HG02885 (cell line): Measurements from ENCODE around the gene COX8C.
A peak's percentile ranks its signal among the peaks of the same experiment; 100 is the strongest.

ENCODE experiments used
- ATAC-seq: cut with Tn5 transposase; IDR thresholded peaks from one replicate; pipeline ENCODE4 v1.9.1; 2021; ENCODE audit warnings: mild to moderate bottlenecking; ENCODE audit not compliant: unreplicated experiment, poor library complexity

Gene COX8C

GRCh38 chr14:93319958-93320357 is 27.0 kb upstream of the COX8C start:
- no peak for ATAC-seq

GRCh38 chr14:93320489-93320888 is 26.5 kb upstream of the COX8C start:
- no peak for ATAC-seq

- ATAC-seq: no peak
Observed at GRCh38 chr14:93322929-93323599, 23.9 kb upstream of the COX8C start.

DNA sequence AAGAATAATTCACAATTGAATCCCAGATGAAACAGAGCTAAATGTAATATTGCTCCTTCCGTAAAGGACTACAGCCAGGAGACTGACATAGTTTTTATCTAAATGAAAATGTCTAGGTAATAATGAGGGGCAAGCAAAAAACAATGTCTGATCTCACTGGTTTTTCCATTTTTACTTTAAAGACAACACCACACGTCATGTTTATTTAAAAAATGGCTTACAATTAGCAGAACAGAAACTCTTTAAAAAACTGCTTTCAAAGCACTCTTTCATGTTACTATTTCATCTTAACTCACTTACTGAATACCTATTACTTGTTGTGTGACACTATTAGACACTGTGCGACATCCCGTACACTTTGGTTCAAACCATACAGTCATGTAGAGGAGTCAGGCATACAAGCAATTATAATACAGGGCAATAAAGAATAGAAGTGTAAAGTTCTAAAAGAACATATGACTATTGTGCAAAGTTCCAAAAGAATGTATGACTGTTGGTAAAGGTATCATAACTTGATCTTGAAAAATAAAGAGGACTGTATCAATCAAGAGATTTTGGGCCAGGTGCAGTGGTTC is 23.3 kb upstream of the COX8C start:
- no peak for ATAC-seq

GRCh38 chr14:93326196-93326595 is 20.8 kb upstream of the COX8C start:
- no peak for ATAC-seq

DNA sequence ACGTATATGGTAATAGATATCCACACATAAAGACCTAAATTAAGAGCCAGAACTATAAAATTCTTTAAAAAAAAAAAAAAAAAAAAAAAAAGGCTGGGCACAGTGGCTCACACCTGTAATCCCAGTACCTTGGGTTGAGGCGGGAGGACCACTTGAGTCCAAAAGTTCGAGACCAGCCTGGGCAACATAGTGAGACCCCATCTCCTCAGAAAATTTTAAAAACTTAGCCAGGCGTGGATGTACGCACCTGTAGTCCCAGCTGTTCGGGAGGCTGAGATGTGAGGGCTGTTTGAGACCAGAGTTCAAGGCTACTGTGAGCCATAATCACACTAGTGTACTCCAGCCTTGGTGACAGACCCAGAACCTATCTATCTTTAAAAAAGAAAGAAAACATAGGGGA is 18.4 kb upstream of the COX8C start:
- ATAC-seq: no peak

DNA sequence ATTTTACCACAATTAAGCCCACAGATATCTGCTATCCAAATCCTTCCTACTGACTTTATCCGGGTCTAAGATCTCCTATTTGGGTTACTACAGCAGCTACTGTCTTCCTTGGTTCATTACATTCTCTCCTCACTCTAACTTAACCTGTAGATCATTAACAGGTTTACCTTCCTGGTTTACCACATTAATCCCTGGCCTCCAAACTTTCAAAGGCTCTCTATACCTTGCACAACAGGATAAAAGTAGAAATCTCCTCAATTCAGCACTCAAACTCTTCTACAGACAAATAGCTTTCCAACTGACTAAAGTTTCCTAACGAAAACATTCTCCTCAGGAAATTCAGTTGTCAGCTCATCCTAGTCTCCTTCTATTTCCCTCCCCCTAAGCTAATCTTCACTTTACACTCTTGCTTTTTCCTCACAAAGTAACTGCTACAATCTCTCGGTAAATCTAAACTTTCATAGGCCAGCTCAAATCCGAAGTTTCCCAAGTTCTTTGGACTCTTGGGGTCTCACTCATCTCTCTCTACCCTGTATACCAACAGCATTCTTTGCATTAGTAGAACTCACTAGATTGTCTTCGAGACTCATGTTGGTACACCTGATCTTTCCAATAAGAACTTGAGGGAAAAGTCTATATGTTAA is 16.9 kb upstream of the COX8C start:
- ATAC-seq: no peak

GRCh38 chr14:93330609-93331000 is 16.4 kb upstream of the COX8C start:
- no peak for ATAC-seq

DNA sequence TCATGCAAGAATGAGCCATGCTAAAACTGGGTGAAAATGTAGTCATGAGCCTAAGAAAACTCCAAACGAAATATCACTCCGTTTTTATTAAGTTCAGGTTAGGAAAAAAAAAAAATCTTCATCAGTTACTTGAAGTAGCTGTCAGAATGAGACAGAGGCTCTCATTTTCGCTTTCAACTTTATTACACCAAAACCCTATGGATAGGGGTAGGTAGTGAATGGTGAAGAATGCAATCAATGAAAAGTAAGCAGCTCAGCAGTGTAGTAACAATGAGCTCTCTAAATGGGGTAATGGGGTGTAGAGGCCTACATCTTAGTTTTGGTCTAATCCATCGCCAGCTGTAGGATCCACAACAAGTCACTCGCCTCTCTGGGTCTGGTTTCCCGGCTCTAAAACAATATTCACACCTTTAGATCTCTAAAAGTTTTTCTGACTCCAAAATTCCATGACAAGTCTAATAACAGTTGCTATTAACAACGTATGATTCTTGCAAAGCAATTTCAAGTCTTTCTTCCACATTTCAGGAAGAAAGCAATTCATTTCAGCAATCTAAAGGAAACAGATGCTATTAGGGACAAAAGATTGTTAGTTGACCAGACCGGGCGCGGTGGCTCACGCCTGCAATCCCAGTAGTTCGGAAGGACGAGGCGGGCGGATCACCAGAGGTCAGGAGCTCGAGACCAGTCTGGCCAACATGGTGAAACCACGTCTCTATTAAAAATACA is 15.8 kb upstream of the COX8C start:
- no peak for ATAC-seq

DNA sequence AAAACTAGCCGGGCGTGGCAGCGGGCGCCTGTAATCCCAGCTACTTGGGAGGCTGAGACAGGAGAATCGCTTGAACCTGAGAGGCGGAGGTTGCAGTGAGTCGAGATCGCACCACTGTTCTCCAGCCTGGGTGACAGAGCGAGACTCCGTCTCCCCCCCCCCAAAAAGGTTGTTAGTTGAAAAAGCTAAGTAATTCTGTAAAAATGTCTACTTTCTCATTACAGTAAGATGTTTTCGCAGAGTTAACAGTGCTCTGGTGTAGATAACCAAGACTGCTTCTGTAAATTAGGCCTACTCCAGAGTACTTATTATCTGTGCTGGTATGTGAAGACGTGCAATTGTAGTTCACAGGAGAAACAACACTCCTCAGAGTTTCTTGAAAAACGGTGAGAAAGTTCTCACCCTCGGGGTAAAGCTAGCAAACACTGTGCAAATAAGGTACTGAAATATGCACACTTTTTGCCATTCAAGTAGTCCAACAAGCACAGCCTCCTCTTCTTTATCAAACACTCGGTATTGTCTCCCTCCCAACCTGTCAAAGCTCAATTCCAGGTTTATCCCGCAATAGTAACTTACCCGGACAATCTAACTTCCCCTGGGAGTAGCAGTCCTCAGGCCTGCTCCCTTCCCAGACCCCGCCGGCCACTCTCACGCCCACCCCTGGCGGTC is 15.1 kb upstream of the COX8C start:
- peak; percentile 2 for ATAC-seq

DNA sequence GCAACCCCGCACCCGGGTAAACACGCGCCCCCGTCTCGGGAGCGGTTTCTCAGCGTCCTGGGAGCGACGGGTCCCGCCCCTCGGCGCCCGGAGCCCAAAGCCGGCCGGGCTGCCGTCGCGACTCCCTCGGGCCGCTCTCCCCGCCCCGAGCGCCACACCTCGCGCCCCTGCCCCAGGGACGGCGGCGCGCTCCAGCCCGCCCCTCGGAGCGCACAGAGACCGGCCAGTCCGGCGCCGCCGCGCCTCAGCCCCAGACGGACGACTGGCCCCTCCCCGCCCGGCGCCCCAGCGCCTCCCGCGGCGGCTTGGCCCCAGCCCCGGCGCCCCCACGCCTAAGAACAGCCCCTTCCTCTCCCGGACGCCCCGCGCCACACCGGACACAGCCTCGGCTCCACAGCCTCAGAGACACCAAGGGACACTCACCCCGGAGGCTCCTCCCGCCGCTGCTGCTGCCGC is 14.6 kb upstream of the COX8C start:
- ATAC-seq: peak; percentile 70

- ATAC-seq: peak; percentile 83
Observed at GRCh38 chr14:93332853-93333630, 13.9 kb upstream of the COX8C start, which contains the start of gene BTBD7. BTBD7 (minus strand) TSS chr14:93333036; CDS start chr14:93296051, 36,985 bp downstream.

DNA sequence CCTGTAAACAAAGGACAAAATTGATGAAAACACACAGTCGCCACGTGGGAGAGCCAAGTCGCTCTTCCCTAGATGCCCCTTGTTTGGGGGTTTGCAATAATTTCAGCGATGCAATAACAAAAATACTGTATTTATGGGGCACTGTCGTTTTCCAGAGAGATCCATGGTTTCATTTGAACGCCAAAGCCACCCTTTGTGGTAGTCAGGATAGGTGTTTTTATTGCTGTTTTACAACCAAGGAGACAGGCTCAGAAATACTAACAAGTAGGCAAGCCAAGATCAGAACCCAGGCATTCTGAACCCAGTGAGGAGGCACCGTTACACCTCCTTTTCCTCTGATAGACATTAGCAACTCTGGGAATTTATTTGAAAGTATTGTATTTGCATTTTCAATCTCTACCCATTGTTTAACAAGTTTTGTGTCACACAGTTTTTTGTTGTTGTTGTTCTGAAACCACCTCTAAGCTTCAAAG is 13.3 kb upstream of the COX8C start:
- ATAC-seq: no peak

GRCh38 chr14:93337143-93337753 is 9.7 kb upstream of the COX8C start:
- ATAC-seq: no peak

DNA sequence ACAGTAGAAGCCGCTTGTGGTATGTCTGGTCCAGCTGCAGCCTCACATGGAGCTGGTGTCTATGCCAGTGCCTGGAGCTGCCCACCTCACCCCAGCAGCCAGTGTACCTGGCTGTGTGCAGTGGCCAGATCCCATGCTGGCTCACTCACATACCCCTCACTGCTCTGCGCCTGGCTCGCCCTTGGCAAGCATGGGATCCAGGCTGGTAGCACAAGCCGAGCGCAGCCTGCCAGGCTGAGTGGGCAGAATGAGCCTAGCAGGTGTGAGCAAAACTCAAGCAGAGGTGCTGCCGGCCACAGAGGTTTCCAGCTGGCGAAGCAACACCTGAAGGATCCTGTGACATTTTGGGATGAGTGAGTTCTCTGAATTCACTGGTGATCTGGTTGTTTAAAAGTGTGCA is 9.1 kb upstream of the COX8C start:
- ATAC-seq: no peak

DNA sequence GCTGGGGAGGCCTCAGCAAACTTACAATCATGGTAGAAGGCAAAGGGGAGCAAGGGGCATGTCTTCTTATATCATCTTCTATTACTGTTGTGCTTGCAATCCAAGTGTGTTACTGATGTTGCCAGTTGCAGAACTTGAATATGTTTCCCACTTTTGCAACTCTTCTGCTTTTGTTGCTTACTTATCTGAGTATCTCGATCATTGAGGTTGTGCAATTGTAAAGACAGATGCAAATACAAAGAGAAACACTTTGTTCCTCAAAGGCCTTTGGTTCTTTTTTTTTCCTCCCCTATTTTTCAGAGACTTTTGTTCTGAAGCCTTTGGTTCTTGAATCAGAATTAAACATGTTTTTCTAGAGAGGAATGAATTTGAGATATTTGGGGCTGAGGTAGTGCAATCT is 3.7 kb upstream of the COX8C start:
- no peak for ATAC-seq

DNA sequence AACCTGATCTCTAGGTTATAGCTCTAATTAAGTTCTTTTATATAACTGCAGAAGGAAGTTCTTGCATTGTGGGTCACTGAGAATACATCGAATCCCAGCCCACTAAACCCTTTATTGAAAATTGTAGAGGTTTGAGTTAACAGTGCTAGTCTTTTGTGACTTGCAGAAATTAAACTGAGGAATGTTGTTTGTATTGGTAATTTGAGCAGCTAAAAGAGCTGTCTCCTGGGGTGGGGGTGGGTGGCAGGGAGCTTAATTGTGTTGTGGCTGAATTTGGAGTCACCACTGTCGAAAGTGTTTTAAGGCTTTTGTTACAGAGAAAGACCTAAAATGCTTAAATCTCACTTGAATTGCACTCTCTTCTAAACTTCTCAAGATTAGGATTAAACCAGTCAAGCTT is 3.2 kb upstream of the COX8C start:
- no peak for ATAC-seq

- no peak for ATAC-seq
Observed at GRCh38 chr14:93347850-93348249, 868 bp downstream of the COX8C start.

- no peak for ATAC-seq
Observed at GRCh38 chr14:93348292-93348691, 1.3 kb downstream of the COX8C start.
